ENCODE data around the gene DNM2. TPM values are rescaled to one million over a fixed set of nuclear protein-coding genes. Genes with fewer than 3 reads are reported as not detected.

The DNM2 gene
- total and polyA plus RNA-seq, 9 of the 15 experiments (the other 6 are each of a cell fraction or from before 2014, with no cell fraction given), result 2.2 to 161 (median 72.6) TPM

- TF ChIP-seq E2F1 (CRISPR knock-in tag; IDR thresholded peaks at IDR 0.05) (no peak; the same call in 1 of the 2 replicates), RNF219 (CRISPR knock-in tag; IDR thresholded peaks at IDR 0.05) (no peak), PML (IDR thresholded peaks at IDR 0.05; ENCODE audit: low read length) (peak; percentile 64), DMBX1 (CRISPR knock-in tag; IDR thresholded peaks at IDR 0.05; ENCODE audit: borderline replicate concordance) (no peak), RBM14 (IDR thresholded peaks at IDR 0.05; ENCODE audit: borderline replicate concordance, insufficient read depth, low read depth, low read length) (0 out of 2 replicates have a peak, but pooled peaks have one; percentile 23), SNIP1 (IDR thresholded peaks at IDR 0.05; ENCODE audit: low read depth) (no peak), KHSRP (IDR thresholded peaks at IDR 0.05) (no peak), HMBOX1 (IDR thresholded peaks at IDR 0.05) (no peak), GTF2F1 (IDR thresholded peaks at IDR 0.05; ENCODE audit: low read depth, low read length) (no peak; the same call in 1 of the 2 replicates), FOXJ2 (tag; IDR thresholded peaks at IDR 0.05) (no peak; the same call in 1 of the 2 replicates), ZNF518B (CRISPR knock-in tag; IDR thresholded peaks at IDR 0.05) (no peak), HNRNPUL1 (IDR thresholded peaks at IDR 0.05; ENCODE audit: low read length) (no peak), ATF2 (CRISPR knock-in tag; IDR thresholded peaks at IDR 0.05) (no peak), BACH1 (tag; IDR thresholded peaks at IDR 0.05) (no peak), SMARCE1 (IDR thresholded peaks at IDR 0.05) (no peak), ZNF280A (IDR thresholded peaks at IDR 0.05; ENCODE audit: low read depth, partially characterized antibody) (no peak), ZNF445 (CRISPR knock-in tag; IDR thresholded peaks at IDR 0.05; ENCODE audit: low read depth) (no peak)
Measured at GRCh38 chr19:10835754-10836478, 118.0 kb downstream of the DNM2 start, which contains the start of gene TMED1 (continued).
